MM.1S (cell line): Measurements from ENCODE around the gene ADAMTS12.

Experiments
- CTCF ChIP-seq: fragments of 300-600 bp; sonication (generic); IDR thresholded peaks from 2 replicates; pipeline ENCODE4 v1.5.1; 2016; ENCODE audit warnings: antibody characterized with exemption, low read length, mixed read lengths
- EZH2 ChIP-seq: fragments of 300-600 bp; sonication (generic); optimal IDR thresholded peaks from 2 replicates; pipeline ENCODE3; 2017; ENCODE audit warnings: low read depth, mild to moderate bottlenecking, antibody characterized with exemption, low read length, mixed read lengths
- EZH2phosphoT487 ChIP-seq: fragments of 300-600 bp; sonication (generic); IDR thresholded peaks from 2 replicates; pipeline ENCODE4 v1.6.1; 2018; ENCODE audit warnings: antibody characterized with exemption, low read length

GRCh38 chr5:33509036-33509435 is 382.8 kb downstream of the ADAMTS12 start:
- TF ChIP-seq CTCF (no peak), EZH2phosphoT487 (no peak), EZH2 (no peak)
